ENCODE measurements around the gene CREB5.

DNA sequence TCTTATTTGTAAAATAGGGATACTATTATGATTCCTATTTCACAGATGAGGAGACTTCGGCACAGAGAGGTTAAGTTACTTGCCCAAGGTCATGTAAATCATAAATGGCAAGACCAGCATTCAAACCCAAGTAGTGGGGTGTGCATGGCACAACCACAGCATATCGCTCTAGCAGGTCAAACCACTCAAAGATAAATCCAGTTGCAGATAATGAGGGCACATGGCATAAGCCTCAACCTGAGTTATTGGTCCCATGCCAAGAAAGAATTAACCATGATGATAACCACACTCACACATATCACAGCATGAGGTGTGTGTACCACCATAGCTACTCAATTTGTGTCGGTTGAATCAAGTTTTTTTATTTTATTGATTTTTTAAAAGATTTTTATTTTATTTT is 180.5 kb downstream of the CREB5 start:
- no peak for TF ChIP-seq POLR2AphosphoS5 (IDR thresholded peaks at IDR 0.05)
- TF ChIP-seq, protein P1, sequence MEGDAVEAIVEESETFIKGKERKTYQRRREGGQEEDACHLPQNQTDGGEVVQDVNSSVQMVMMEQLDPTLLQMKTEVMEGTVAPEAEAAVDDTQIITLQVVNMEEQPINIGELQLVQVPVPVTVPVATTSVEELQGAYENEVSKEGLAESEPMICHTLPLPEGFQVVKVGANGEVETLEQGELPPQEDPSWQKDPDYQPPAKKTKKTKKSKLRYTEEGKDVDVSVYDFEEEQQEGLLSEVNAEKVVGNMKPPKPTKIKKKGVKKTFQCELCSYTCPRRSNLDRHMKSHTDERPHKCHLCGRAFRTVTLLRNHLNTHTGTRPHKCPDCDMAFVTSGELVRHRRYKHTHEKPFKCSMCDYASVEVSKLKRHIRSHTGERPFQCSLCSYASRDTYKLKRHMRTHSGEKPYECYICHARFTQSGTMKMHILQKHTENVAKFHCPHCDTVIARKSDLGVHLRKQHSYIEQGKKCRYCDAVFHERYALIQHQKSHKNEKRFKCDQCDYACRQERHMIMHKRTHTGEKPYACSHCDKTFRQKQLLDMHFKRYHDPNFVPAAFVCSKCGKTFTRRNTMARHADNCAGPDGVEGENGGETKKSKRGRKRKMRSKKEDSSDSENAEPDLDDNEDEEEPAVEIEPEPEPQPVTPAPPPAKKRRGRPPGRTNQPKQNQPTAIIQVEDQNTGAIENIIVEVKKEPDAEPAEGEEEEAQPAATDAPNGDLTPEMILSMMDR (IDR thresholded peaks at IDR 0.05; ENCODE audit: poor library complexity, severe bottlenecking) = no peak
